IPS-20b (cell line): ENCODE results near the gene CACNG5.

ENCODE experiments used
- H3K27ac ChIP-seq: one replicate; pipeline ENCODE4 v1.5.1; 2013; ENCODE audit warnings: low read length
- H3K27me3 ChIP-seq: 2 replicates; pipeline ENCODE4 v1.6.1; 2013; ENCODE audit warnings: mild to moderate bottlenecking, low read length, inconsistent platforms; ENCODE audit not compliant: insufficient read depth
- H3K36me3 ChIP-seq: 2 replicates; pipeline ENCODE4 v1.6.1; 2013; ENCODE audit warnings: low read depth, mild to moderate bottlenecking, inconsistent platforms, low read length, moderate library complexity; ENCODE audit not compliant: insufficient read depth
- H3K4me1 ChIP-seq: 2 replicates; pipeline ENCODE4 v1.6.1; 2013; ENCODE audit warnings: mild to moderate bottlenecking, control low read depth, inconsistent platforms, low read length, moderate library complexity; ENCODE audit not compliant: insufficient read depth
- H3K4me3 ChIP-seq: 2 replicates; pipeline ENCODE4 v1.5.1; 2013; ENCODE audit warnings: mild to moderate bottlenecking, low read length, inconsistent platforms
- H3K9ac ChIP-seq: 2 replicates; pipeline ENCODE4 v1.6.1; 2013; ENCODE audit warnings: low read depth, mild to moderate bottlenecking, inconsistent platforms, low read length, moderate library complexity
- H3K9me3 ChIP-seq: 2 replicates; pipeline ENCODE4 v1.6.1; 2013; ENCODE audit warnings: mild to moderate bottlenecking, low read depth, low read length, inconsistent platforms; ENCODE audit not compliant: insufficient read depth

CACNG5 gene

DNA sequence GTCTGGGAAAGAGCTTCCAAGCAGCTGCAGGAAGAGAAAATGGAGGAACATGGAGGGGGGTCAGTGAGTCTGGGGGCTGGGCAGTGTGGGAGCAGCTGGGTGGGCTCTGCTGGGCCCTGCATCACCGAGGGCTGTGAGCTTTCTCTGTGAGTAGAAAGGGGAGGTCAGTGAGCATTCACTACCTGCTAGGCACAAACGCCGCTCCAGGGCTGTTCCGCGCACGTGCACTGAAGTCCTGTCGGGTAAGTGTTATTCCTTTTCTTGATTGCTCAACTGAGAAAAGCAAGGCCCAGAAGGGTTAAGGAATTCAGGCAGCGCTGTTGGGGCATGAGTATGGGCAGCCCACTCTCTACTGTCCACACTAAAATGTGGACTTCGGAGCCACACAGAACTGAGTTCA lies 4.7 kb downstream of the CACNG5 start:
- H3K36me3 ChIP-seq, result no peaks in the 10 kb centered on the region
- H3K9me3 ChIP-seq, result no peaks in the 10 kb centered on the region
- no peak overlapping the region for H3K9ac ChIP-seq
- H3K27ac ChIP-seq, result no peak overlapping the region
- H3K4me3 ChIP-seq, result no peak overlapping the region
- no peaks in the 10 kb centered on the region for H3K4me1 ChIP-seq
- H3K27me3 ChIP-seq, result peaks cover 28% of the 10 kb centered on the region

DNA sequence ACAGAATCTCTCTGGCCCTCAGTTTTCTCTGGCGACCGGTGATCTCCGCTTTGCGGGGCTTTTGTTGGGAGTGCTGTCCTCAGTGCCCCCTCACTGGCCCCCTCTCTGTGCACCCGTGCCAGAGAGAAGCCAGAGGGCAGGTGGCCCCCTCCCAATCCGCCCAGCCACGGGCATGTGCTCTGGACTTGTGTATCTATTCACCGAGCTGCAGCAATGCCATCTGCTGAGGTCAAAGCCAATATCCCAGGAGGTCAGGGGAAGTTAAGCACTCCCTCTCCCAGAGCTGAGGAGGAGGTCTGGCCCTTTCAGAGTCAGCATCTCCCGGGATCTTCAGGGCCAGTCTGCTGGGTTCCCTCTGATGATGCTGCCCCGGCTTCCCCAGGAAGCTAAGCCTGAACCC lies 5.1 kb downstream of the CACNG5 start:
- Histone ChIP-seq H3K36me3 (no peaks in the 10 kb centered on the region), H3K9ac (no peak overlapping the region), H3K27me3 (peaks cover 24% of the 10 kb centered on the region), H3K27ac (no peak overlapping the region), H3K9me3 (no peaks in the 10 kb centered on the region), H3K4me3 (no peak overlapping the region), H3K4me1 (no peaks in the 10 kb centered on the region)

DNA sequence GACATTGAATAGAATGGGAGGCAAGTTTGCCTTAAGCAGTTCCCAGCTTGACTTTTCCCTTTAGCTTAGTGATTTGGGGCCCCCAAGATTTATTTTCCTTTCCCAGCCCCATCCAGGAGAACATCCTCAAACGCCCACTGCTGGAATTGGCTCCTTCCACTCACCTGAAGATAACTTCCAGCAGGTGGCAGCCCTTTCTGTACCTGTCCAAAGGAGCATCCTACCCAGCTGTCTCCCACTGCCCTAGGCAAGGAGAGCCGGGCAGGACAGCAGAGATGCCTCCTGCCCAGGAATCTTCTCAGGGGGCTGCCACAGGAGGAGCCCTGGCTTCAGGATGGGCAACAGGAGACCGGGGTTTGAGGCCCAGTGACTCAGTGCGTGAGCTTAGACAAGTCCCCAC lies 6.4 kb downstream of the CACNG5 start:
- Histone ChIP-seq H3K36me3 (no peaks in the 10 kb centered on the region), H3K4me1 (no peaks in the 10 kb centered on the region), H3K27me3 (peaks cover 11% of the 10 kb centered on the region), H3K9me3 (peaks cover under 1% of the 10 kb centered on the region; the same call in 1 of the 2 replicates), H3K27ac (no peak overlapping the region), H3K9ac (no peak overlapping the region), H3K4me3 (no peak overlapping the region)

DNA sequence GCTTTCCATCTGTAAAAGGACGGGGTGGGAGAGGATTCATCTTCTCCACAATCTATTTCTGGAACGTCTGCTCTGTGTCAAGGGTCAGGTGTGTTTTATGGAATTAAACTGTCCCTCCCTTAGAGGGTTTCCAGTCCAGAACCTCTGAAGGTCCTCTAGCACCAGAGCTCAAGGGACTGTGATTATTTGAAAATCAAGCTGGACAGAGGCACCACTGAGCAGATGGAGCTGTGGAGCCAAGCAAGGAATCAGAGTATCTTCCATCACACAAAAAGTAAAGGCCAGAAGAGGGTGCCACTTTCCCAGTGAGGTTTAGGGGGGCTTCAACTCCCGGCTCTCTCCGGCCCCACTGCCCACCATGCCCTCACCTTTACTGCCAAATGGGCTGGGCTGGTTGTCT lies 6.8 kb downstream of the CACNG5 start:
- Histone ChIP-seq H3K4me1 (no peaks in the 10 kb centered on the region), H3K9ac (no peak overlapping the region), H3K27ac (no peak overlapping the region), H3K36me3 (no peaks in the 10 kb centered on the region), H3K9me3 (peaks cover 5% of the 10 kb centered on the region; the same call in 1 of the 2 replicates), H3K27me3 (peaks cover 7% of the 10 kb centered on the region), H3K4me3 (no peak overlapping the region)

DNA sequence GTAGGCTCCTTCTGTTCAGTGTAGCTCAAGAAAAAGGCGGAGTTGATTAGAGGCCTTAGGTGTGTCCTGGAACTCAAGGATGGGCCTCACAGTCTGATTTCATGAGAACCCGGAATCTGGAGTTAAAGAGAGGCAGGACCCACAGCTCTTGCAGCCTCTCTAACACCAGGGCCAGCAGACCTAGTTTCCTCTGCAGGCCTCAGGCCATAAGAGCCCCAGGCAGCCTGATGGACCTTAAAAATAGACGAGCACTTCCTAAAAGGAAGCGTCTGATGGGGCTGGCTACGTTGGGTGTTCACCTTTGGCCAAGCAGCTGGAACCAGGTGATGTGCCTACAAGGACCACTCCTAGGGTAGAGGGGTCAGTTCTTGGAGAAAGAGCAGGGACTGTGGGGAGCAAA lies 7.6 kb downstream of the CACNG5 start:
- H3K4me1 ChIP-seq, result no peaks in the 10 kb centered on the region
- H3K9me3 ChIP-seq, result peaks cover 8% of the 10 kb centered on the region; the same call in 1 of the 2 replicates
- H3K4me3 ChIP-seq, result no peak overlapping the region
- no peaks in the 10 kb centered on the region for H3K36me3 ChIP-seq
- no peak overlapping the region for H3K9ac ChIP-seq
- H3K27ac ChIP-seq, result no peak overlapping the region
- no peaks in the 10 kb centered on the region for H3K27me3 ChIP-seq

DNA sequence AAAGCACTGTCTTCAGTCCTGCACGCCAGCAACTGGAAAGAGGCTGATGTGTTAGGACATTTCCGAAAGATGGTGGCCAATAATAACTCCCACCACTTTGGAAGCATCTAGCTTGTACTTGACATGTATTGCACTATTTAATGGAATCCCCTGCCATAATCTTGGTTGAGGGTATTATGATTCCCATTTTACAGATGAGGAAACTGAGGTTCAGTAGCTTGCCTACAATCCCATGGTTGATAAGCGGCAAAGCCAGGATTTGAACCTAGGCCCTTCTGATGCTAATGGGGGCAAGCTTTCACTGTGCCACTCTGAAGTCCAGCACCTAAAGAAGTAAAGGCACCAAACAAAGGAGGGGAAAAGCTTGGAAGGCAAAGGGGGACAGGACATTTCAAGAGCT lies 8.0 kb downstream of the CACNG5 start:
- Histone ChIP-seq H3K4me1 (no peaks in the 10 kb centered on the region), H3K36me3 (no peaks in the 10 kb centered on the region), H3K9ac (no peak overlapping the region), H3K9me3 (peaks cover 8% of the 10 kb centered on the region; the same call in 1 of the 2 replicates), H3K27me3 (no peaks in the 10 kb centered on the region), H3K4me3 (no peak overlapping the region), H3K27ac (no peak overlapping the region)

DNA sequence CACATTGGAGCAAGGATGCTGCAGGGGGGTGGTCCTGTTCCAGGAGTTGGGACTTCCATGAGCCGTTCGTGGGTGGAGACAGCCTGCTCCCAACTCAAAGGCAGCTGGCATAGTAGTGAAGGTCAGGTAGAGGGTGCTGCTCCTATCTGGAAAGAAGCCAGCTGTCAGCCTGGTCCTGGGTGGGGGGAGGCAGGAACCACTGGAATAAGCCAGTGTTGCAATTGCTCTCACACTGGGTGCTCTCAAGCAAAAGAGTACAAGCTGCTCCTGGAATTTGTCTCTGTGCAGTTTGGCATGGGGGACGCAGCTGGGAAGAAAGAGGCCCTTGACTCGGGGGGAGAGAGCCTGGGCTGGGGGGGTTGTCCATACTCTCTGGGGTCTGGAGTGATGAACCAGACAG lies 8.7 kb downstream of the CACNG5 start:
- H3K4me1 ChIP-seq, result no peaks in the 10 kb centered on the region
- no peak overlapping the region for H3K9ac ChIP-seq
- H3K27me3 ChIP-seq, result no peaks in the 10 kb centered on the region
- H3K4me3 ChIP-seq, result no peak overlapping the region
- H3K27ac ChIP-seq, result no peak overlapping the region
- no peaks in the 10 kb centered on the region for H3K36me3 ChIP-seq
- H3K9me3 ChIP-seq, result peaks cover 8% of the 10 kb centered on the region; the same call in 1 of the 2 replicates

DNA sequence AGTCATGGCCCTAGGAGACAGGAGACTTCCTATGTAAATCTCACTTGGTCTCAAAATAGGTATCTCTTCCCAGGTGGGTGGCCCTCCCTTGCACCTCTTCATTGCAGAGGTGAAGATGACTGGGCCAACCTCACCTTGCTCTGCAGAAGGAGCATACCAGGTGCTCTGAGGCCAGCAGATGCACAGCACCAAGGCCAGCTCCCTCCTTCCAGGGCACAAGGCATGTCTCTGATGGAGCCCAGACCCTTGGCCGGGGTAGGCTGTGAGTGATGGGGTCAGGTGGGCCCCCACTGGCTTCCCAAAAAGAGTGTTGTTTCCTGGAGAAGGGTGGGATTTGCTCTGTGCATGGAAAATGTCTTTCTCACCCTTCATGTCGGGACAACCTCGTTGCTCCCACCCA lies 12.8 kb downstream of the CACNG5 start:
- Histone ChIP-seq H3K36me3 (no peaks in the 10 kb centered on the region), H3K27ac (no peak overlapping the region), H3K9me3 (peaks cover 8% of the 10 kb centered on the region; the same call in 1 of the 2 replicates), H3K4me1 (no peaks in the 10 kb centered on the region), H3K27me3 (no peaks in the 10 kb centered on the region), H3K4me3 (no peak overlapping the region), H3K9ac (no peak overlapping the region)

DNA sequence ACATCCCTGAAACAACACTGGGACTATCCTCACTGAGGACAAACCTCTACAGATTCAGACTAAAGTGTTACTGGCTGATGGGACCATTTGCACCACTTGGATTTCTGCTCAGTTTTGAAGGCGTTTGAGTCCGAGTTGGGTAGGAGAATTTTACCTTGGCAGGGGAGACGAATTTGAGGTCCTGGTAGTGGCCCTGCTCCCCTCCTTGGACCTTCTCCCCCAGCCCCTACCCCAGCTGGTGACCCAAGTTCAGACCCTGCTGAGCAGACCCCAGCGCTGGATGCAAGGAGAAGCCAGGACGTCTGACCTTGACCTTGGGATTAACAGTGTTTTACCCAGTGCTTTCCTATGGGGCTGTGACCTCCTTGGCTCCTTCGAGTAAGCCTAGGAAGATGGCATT lies 13.6 kb downstream of the CACNG5 start:
- Histone ChIP-seq H3K4me1 (no peaks in the 10 kb centered on the region), H3K9me3 (peaks cover 8% of the 10 kb centered on the region; the same call in 1 of the 2 replicates), H3K9ac (no peak overlapping the region), H3K4me3 (no peak overlapping the region), H3K27me3 (no peaks in the 10 kb centered on the region), H3K27ac (no peak overlapping the region), H3K36me3 (no peaks in the 10 kb centered on the region)

DNA sequence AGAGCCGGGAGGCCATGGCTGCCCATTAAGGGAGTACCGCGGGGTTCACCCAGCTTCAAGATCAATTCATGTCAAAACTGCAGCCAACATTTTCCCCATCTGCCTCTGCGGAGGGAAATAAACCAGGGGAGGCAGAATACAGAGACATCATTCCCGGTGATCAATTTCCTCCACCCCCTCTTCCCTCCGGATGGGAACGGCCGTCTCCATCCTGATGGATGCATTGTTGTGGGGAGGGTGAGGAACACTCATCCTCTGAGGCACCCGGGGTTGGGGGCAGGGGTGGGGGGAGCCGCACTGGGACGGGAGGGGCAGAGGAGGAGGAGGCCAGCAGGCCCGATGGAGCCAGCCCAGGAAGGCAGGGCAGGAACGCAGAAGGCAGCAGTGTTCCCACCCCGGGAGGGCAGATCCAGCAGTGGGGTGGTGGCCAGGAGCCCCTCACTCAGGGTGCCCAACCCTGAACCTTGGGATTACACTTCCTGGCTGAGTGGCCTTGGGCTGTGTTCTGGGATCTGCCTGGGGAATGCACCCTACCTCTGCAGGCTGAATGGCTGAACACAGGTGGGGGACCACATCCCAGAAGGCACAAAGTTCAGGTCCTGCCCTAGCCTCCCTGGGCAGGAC lies 14.2 kb downstream of the CACNG5 start:
- H3K4me3 ChIP-seq, result no peak overlapping the region
- H3K27me3 ChIP-seq, result no peaks in the 10 kb centered on the region
- no peaks in the 10 kb centered on the region for H3K4me1 ChIP-seq
- H3K36me3 ChIP-seq, result no peaks in the 10 kb centered on the region
- no peak overlapping the region for H3K9ac ChIP-seq
- peaks cover 8% of the 10 kb centered on the region; the same call in 1 of the 2 replicates for H3K9me3 ChIP-seq
- no peak overlapping the region for H3K27ac ChIP-seq

DNA sequence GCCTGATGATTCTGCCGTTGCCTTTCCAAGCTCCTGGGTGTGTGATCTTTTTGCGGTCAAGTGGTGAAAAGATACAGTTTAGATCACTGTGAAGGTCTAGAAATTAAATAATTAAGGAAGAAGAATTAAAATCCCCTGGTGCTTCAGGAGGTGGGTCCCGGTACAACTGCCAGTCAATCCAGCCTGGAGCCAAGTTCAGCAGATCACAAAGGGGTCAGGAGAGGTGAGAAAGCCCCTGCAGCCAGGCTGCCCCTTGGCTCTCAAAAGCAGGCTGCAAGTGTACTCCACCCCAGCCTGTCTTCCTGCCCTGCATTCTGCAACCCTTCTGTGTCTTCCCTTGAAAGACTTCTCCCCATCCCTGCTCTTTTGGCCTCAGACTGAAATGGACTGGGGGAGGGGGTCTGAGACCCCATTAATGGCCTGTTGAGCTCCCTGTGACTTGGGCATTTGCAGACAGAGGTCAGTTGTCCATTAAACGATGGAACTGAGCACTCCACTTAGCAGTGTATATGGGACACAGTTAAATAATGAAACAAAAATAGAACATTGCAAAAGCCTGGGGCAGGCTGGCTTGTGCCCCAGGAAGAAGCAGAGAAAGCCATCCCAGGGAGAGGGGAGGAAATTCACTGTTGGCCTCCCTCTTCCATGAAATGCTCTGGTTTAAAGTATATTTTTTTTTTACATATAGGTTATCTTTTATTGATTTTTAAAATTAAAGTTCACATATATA lies 15.1 kb downstream of the CACNG5 start:
- H3K36me3 ChIP-seq, result no peaks in the 10 kb centered on the region
- H3K9ac ChIP-seq, result no peak overlapping the region
- peaks cover 8% of the 10 kb centered on the region; the same call in 1 of the 2 replicates for H3K9me3 ChIP-seq
- H3K27me3 ChIP-seq, result no peaks in the 10 kb centered on the region
- no peak overlapping the region for H3K4me3 ChIP-seq
- no peak overlapping the region for H3K27ac ChIP-seq
- no peaks in the 10 kb centered on the region for H3K4me1 ChIP-seq

DNA sequence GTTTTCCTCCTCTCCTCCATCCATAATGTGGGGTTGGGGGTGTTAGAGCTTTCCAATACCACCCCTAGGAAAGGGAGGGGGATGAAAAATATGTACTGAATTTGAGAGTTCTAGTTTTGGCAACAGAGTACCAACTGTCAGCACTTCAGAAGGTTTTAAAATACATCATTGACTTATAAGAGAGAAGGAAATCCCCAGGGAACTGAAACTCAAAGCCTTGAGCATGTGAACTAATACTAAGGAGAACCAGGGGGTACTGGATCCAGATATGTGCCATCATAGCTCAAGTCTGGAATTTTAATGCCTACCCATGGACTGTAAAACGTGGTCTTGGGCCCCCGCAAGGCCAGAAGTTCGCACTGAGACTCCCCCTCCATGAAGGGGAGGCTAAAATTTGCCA lies 15.8 kb downstream of the CACNG5 start:
- H3K36me3 ChIP-seq, result no peaks in the 10 kb centered on the region
- H3K9me3 ChIP-seq, result peaks cover 8% of the 10 kb centered on the region; the same call in 1 of the 2 replicates
- H3K4me3 ChIP-seq, result no peak overlapping the region
- H3K9ac ChIP-seq, result no peak overlapping the region
- H3K27ac ChIP-seq, result no peak overlapping the region
- H3K4me1 ChIP-seq, result no peaks in the 10 kb centered on the region
- no peaks in the 10 kb centered on the region for H3K27me3 ChIP-seq
